Activated T-cell treated with anti-CD3 and anti-CD28 coated beads, Interleukin-2, amount 50 U/mL, for 24 hours (primary cell): ENCODE results near the gene PPP3CA.

ENCODE experiments used
- DNase-seq: peaks from one replicate; pipeline ENCODE4 v3.0.0-alpha.2; 2020
- H3K27ac Mint-ChIP-seq: 2 replicates; pipeline ENCODE4 v1.8.0; 2020; ENCODE audit warnings: mild to moderate bottlenecking, mixed read lengths
- H3K27me3 Mint-ChIP-seq: 2 replicates; pipeline ENCODE4 v1.8.0; 2020; ENCODE audit warnings: mixed read lengths
- H3K36me3 Mint-ChIP-seq: 2 replicates; pipeline ENCODE4 v1.8.0; 2020; ENCODE audit warnings: low read depth, mixed read lengths
- H3K4me1 Mint-ChIP-seq: 2 replicates; pipeline ENCODE4 v1.8.0; 2020; ENCODE audit warnings: low read depth, mixed read lengths
- H3K4me3 Mint-ChIP-seq: 2 replicates; pipeline ENCODE4 v1.8.0; 2020; ENCODE audit warnings: mild to moderate bottlenecking, moderate library complexity, mixed read lengths
- H3K9me3 Mint-ChIP-seq: 2 replicates; pipeline ENCODE4 v1.8.0; 2020; ENCODE audit warnings: mixed read lengths

Gene PPP3CA

GRCh38 chr4:101346351-101347266 lies 717 bp downstream of the PPP3CA start:
- Mint-ChIP-seq H3K36me3 (peaks cover 9% of the 10 kb centered on the region), H3K9me3 (no peaks in the 10 kb centered on the region), H3K4me3 (peak overlapping the region; percentile 92), H3K27me3 (peaks cover 32% of the 10 kb centered on the region), H3K4me1 (peaks cover 44% of the 10 kb centered on the region), H3K27ac (peak overlapping the region; percentile 91)
- no peak for DNase-seq

- peak; percentile 66 for DNase-seq
- H3K36me3 Mint-ChIP-seq, result peaks cover 9% of the 10 kb centered on the region
Measured at GRCh38 chr4:101345596-101346350, 1.6 kb downstream of the PPP3CA start.

GRCh38 chr4:101345271-101345595 lies 2.1 kb downstream of the PPP3CA start:
- H3K4me1 Mint-ChIP-seq, result peaks cover 50% of the 10 kb centered on the region
- peak overlapping the region; percentile 78 for H3K27ac Mint-ChIP-seq
- no peak for DNase-seq
- no peaks in the 10 kb centered on the region for H3K9me3 Mint-ChIP-seq
- H3K4me3 Mint-ChIP-seq, result peak overlapping the region; percentile 92
- H3K36me3 Mint-ChIP-seq, result peaks cover 9% of the 10 kb centered on the region
- peaks cover 27% of the 10 kb centered on the region for H3K27me3 Mint-ChIP-seq

More at GRCh38 chr4:101345596-101346350, 1.6 kb downstream of the PPP3CA start:
- Mint-ChIP-seq H3K27ac (peak overlapping the region; percentile 78), H3K27me3 (peaks cover 32% of the 10 kb centered on the region), H3K9me3 (no peaks in the 10 kb centered on the region), H3K4me3 (peak overlapping the region; percentile 92), H3K4me1 (peaks cover 48% of the 10 kb centered on the region)

- Mint-ChIP-seq H3K9me3 (no peaks in the 10 kb centered on the region), H3K4me1 (peaks cover 69% of the 10 kb centered on the region), H3K36me3 (no peaks in the 10 kb centered on the region), H3K27me3 (no peaks in the 10 kb centered on the region), H3K27ac (no peak overlapping the region), H3K4me3 (no peak overlapping the region)
- no peak for DNase-seq
Measured at GRCh38 chr4:101339332-101339731, 8.0 kb downstream of the PPP3CA start.

GRCh38 chr4:101337688-101338087 lies 9.6 kb downstream of the PPP3CA start:
- H3K27me3 Mint-ChIP-seq, result no peaks in the 10 kb centered on the region
- no peaks in the 10 kb centered on the region for H3K9me3 Mint-ChIP-seq
- H3K4me3 Mint-ChIP-seq, result no peak overlapping the region
- no peak overlapping the region for H3K27ac Mint-ChIP-seq
- peaks cover 63% of the 10 kb centered on the region for H3K4me1 Mint-ChIP-seq
- no peaks in the 10 kb centered on the region for H3K36me3 Mint-ChIP-seq
- DNase-seq, result no peak

- H3K27ac Mint-ChIP-seq, result peak overlapping the region; percentile 6
- no peaks in the 10 kb centered on the region for H3K36me3 Mint-ChIP-seq
- no peaks in the 10 kb centered on the region for H3K27me3 Mint-ChIP-seq
- DNase-seq, result no peak
- H3K9me3 Mint-ChIP-seq, result no peaks in the 10 kb centered on the region
- H3K4me3 Mint-ChIP-seq, result no peak overlapping the region
- H3K4me1 Mint-ChIP-seq, result peaks cover 59% of the 10 kb centered on the region
Measured at GRCh38 chr4:101334963-101335572, 12.3 kb downstream of the PPP3CA start.

- no peak for DNase-seq
- Mint-ChIP-seq H3K36me3 (no peaks in the 10 kb centered on the region), H3K4me1 (peaks cover 61% of the 10 kb centered on the region), H3K9me3 (no peaks in the 10 kb centered on the region), H3K27ac (no peak overlapping the region), H3K27me3 (peaks cover 5% of the 10 kb centered on the region), H3K4me3 (no peak overlapping the region)
Measured at GRCh38 chr4:101332424-101332823, 14.9 kb downstream of the PPP3CA start.

- Mint-ChIP-seq H3K9me3 (no peaks in the 10 kb centered on the region), H3K27ac (no peak overlapping the region), H3K4me1 (peaks cover 65% of the 10 kb centered on the region), H3K4me3 (no peak overlapping the region), H3K27me3 (peaks cover 13% of the 10 kb centered on the region), H3K36me3 (no peaks in the 10 kb centered on the region)
- DNase-seq, result no peak
Measured at GRCh38 chr4:101331017-101331416, 16.3 kb downstream of the PPP3CA start.

- no peaks in the 10 kb centered on the region for H3K36me3 Mint-ChIP-seq
- H3K4me3 Mint-ChIP-seq, result no peak overlapping the region
- H3K27me3 Mint-ChIP-seq, result peaks cover 13% of the 10 kb centered on the region
- no peak for DNase-seq
- H3K9me3 Mint-ChIP-seq, result no peaks in the 10 kb centered on the region
- H3K27ac Mint-ChIP-seq, result no peak overlapping the region
- peaks cover 56% of the 10 kb centered on the region for H3K4me1 Mint-ChIP-seq
Measured at GRCh38 chr4:101329592-101329991, 17.7 kb downstream of the PPP3CA start.

- Mint-ChIP-seq H3K9me3 (no peaks in the 10 kb centered on the region), H3K27me3 (peaks cover 13% of the 10 kb centered on the region), H3K27ac (peak overlapping the region; percentile 86), H3K36me3 (no peaks in the 10 kb centered on the region), H3K4me1 (peaks cover 58% of the 10 kb centered on the region), H3K4me3 (peak overlapping the region; percentile 46)
- DNase-seq, result no peak
Measured at GRCh38 chr4:101328063-101328602, 19.2 kb downstream of the PPP3CA start.

GRCh38 chr4:101326576-101326975 lies 20.8 kb downstream of the PPP3CA start:
- peaks cover 13% of the 10 kb centered on the region for H3K27me3 Mint-ChIP-seq
- H3K36me3 Mint-ChIP-seq, result no peaks in the 10 kb centered on the region
- H3K9me3 Mint-ChIP-seq, result no peaks in the 10 kb centered on the region
- DNase-seq, result no peak
- no peak overlapping the region for H3K4me3 Mint-ChIP-seq
- H3K27ac Mint-ChIP-seq, result no peak overlapping the region
- peaks cover 63% of the 10 kb centered on the region for H3K4me1 Mint-ChIP-seq

GRCh38 chr4:101322743-101323142 lies 24.6 kb downstream of the PPP3CA start:
- H3K27ac Mint-ChIP-seq, result no peak overlapping the region
- peaks cover 39% of the 10 kb centered on the region for H3K4me1 Mint-ChIP-seq
- H3K36me3 Mint-ChIP-seq, result no peaks in the 10 kb centered on the region
- H3K27me3 Mint-ChIP-seq, result peaks cover 8% of the 10 kb centered on the region
- no peak for DNase-seq
- no peak overlapping the region for H3K4me3 Mint-ChIP-seq
- H3K9me3 Mint-ChIP-seq, result no peaks in the 10 kb centered on the region

- DNase-seq, result no peak
- Mint-ChIP-seq H3K4me1 (peaks cover 29% of the 10 kb centered on the region), H3K27ac (no peak overlapping the region), H3K4me3 (no peak overlapping the region), H3K36me3 (no peaks in the 10 kb centered on the region), H3K9me3 (no peaks in the 10 kb centered on the region), H3K27me3 (peaks cover 5% of the 10 kb centered on the region)
Measured at GRCh38 chr4:101321481-101322042, 25.8 kb downstream of the PPP3CA start.

- Mint-ChIP-seq H3K36me3 (no peaks in the 10 kb centered on the region), H3K27ac (no peak overlapping the region), H3K4me3 (no peak overlapping the region)
Measured at GRCh38 chr4:101315786-101316185, 31.5 kb downstream of the PPP3CA start.

More at GRCh38 chr4:101315786-101316185, 31.5 kb downstream of the PPP3CA start:
- Mint-ChIP-seq H3K4me1 (peaks cover 16% of the 10 kb centered on the region), H3K9me3 (peaks cover 5% of the 10 kb centered on the region), H3K27me3 (no peaks in the 10 kb centered on the region)
- DNase-seq, result no peak
